ENCODE results near the gene UBR1.
A peak's percentile ranks its signal among the peaks of the same experiment; 100 is the strongest.

Gene UBR1

DNA sequence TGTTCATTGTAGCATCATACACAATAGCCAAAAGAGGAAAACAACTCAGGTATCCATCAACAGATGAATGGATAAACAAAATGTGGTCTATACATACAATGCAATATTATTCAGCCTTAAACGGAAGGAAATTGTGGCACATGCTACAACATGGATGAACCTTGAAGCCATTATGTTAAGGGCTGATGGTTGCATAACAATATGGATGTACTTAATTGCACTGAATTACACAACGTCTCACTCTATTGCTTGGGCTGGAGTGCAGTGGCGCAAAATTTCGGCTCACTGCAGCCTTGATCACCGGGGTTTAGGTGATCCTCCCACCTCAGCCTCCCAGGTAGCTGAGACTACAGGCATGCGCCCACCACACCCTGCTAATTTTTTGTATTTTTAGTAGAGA, 20.5 kb upstream of the UBR1 start:
- Mint-ChIP-seq H3K36me3 (no peaks in the 10 kb centered on the region), H3K27ac (no peak overlapping the region), H3K4me1 (peaks cover 19% of the 10 kb centered on the region), H3K9me3 (no peaks in the 10 kb centered on the region), H3K4me3 (no peak overlapping the region)
- ATAC-seq = no peak
- DNase-seq (ENCODE audit: low spot score in 2 of 2) = no peak

DNA sequence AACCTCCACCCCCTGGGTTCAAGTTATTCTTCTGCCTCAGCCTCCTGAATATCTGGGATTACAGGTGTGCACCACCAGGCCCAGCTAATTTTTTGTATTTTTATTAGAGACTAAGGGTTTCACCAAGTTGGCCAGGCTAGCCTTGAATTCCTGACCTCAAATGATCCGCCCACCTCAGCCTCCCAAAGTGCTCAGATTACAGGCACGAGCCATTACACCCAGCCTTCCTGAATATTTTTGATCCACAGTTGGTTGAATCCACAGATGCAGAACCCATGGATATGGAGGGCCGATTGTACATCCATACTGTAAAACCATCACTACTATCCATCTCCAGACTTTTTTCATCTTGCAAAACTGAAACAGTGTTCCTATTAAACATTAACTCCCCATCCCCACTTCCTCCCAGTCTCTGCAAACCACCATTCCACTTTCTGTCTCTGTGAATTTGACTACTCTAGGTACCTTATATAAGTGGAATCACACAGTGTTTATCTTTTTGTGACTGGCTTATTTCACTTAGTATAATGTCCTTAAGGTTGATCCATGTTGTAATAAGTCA, 19.3 kb upstream of the UBR1 start:
- H3K36me3 Mint-ChIP-seq = no peaks in the 10 kb centered on the region
- H3K27ac Mint-ChIP-seq = no peak overlapping the region
- ATAC-seq = no peak
- no peak for DNase-seq (ENCODE audit: low spot score in 2 of 2)
- no peaks in the 10 kb centered on the region for H3K9me3 Mint-ChIP-seq
- no peak overlapping the region for H3K4me3 Mint-ChIP-seq
- H3K4me1 Mint-ChIP-seq = peaks cover 19% of the 10 kb centered on the region

DNA sequence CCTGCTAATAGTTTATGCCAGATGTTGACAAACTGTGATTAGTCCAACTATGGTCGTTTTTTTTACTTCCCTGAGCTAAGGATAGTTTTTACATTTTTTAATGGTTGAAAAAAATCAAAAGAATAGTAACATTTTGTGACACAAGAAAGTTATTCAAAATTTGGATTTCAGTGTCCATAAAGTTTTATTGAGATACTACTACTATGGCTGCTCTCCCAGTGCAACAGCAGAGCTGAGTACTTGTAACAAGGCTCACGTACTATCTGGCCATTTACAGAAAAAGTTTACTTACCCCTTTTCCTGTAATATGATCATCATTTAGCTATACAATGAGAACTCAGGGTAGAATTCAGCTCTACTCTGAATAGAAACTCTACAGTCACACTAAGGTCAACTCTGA, 16.0 kb upstream of the UBR1 start:
- DNase-seq (ENCODE audit: low spot score in 2 of 2) = no peak
- Mint-ChIP-seq H3K36me3 (no peaks in the 10 kb centered on the region), H3K4me1 (peaks cover 25% of the 10 kb centered on the region), H3K27ac (peak overlapping the region; percentile 96), H3K4me3 (peak overlapping the region; percentile 90), H3K9me3 (no peaks in the 10 kb centered on the region)
- ATAC-seq = no peak

DNA sequence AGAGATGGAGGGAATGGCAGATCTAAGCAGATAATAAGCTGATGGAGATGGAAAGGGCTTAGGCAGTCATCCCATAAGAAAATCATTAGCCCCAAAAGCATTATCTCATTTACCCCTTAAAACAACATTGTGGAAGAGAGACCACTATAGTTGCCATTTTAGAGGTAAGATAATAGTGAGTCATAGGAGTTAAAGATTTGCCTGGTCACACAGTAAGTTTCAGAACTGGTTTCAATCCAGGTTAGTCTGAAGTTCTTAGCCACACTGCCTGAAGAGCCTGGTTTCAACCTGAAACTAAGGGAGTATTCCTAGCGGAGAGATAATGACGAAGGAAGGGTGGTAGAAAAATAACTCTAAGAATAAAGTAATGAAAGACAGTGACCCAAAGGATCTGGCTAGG, 13.0 kb upstream of the UBR1 start:
- peaks cover 24% of the 10 kb centered on the region for H3K4me1 Mint-ChIP-seq
- no peaks in the 10 kb centered on the region for H3K9me3 Mint-ChIP-seq
- DNase-seq (ENCODE audit: low spot score in 2 of 2) = no peak
- H3K4me3 Mint-ChIP-seq = no peak overlapping the region
- ATAC-seq = no peak
- H3K36me3 Mint-ChIP-seq = no peaks in the 10 kb centered on the region
- no peak overlapping the region for H3K27ac Mint-ChIP-seq

DNA sequence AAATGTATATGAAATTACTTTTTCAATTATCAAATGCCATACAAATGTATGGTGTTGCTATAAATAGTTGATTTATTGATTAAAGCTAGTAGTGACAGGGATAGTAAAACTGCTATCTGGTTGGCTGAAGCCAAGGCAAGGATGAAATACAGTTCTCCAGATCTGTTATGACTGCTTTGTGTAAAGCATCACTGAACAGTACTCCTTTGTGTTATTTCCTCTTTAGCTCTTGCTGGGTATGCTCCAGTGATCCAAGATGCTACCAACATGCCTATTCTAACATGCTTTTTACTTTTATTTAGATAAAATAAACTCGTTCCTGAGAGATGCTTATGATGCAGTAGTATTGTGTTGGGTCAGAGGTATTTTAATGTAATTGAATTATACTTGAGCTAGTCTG, 12.4 kb upstream of the UBR1 start:
- Mint-ChIP-seq H3K9me3 (no peaks in the 10 kb centered on the region), H3K4me3 (no peak overlapping the region), H3K36me3 (no peaks in the 10 kb centered on the region), H3K4me1 (peaks cover 18% of the 10 kb centered on the region), H3K27ac (no peak overlapping the region)
- ATAC-seq = no peak
- DNase-seq (ENCODE audit: low spot score in 2 of 2) = no peak

DNA sequence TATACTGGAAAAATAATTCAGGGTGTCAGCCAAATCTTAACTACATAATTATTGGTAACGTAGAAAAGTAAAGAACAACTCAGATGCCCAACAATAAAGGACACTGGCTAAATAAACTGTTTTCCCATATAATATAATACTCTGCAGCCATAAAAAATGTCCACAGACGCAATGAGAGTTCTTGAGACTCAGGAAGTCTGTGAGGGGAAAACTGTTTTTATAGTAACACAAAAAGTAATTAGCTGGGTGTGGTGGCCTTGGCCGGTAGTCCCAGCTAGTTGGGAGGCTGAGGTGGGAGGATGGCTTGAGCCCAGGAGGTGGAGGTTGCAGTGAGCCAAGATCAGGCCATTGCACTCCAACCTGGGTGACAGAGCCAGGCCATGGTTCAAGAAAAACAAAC, 5.5 kb upstream of the UBR1 start:
- no peak for ATAC-seq
- Mint-ChIP-seq H3K36me3 (peaks cover under 1% of the 10 kb centered on the region), H3K4me3 (no peak overlapping the region)

DNA sequence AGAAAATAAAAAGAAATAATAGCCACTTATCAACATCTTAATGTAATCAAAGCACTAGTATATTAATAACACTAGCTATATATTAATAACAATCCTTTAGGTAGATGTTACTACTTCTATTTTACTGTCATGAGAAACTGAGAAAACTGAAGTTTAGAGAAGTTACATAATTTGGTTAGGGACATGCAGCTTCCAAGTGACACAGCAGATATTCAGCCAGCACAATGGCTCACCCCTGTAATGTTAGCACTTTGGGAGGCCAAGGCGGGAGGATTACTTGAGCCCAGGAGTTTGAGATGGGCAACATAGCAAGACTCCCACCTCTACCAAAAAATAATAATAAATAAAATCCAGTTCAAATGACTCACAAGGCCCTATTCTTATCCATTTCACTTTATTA, 1.9 kb upstream of the UBR1 start:
- DNase-seq (ENCODE audit: low spot score in 2 of 2) (no peak), ATAC-seq (no peak)
- no peaks in the 10 kb centered on the region for H3K9me3 Mint-ChIP-seq
- no peak overlapping the region for H3K27ac Mint-ChIP-seq
- H3K36me3 Mint-ChIP-seq = peaks cover 9% of the 10 kb centered on the region
- peaks cover 35% of the 10 kb centered on the region for H3K4me1 Mint-ChIP-seq
- no peak overlapping the region for H3K4me3 Mint-ChIP-seq

More for the DNA sequence above, 5.5 kb upstream of the UBR1 start:
- Mint-ChIP-seq H3K27ac (no peak overlapping the region), H3K9me3 (no peaks in the 10 kb centered on the region), H3K4me1 (peaks cover 5% of the 10 kb centered on the region)
- DNase-seq (ENCODE audit: low spot score in 2 of 2) = no peak

DNA sequence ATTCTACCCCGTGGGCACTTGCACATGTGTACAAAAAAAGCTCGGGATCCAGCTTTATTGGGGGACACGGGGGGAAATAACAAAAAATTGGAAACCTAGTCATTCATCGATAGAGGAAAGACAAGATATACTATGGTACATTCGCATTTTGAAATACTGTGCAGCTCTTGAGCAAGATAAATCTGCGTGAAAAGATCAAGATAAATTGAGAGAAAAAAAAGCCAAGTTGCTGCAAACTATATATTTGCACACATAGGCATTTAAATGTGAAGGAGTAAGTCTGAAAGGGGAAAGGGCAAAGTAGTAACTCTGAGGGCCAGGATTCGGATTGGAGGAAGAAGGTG, 620 bp upstream of the UBR1 start:
- peak overlapping the region; percentile 96 for H3K4me3 Mint-ChIP-seq
- no peak for ATAC-seq
- no peaks in the 10 kb centered on the region for H3K9me3 Mint-ChIP-seq
- peaks cover 45% of the 10 kb centered on the region for H3K4me1 Mint-ChIP-seq
- peak overlapping the region; percentile 99 for H3K27ac Mint-ChIP-seq
- peaks cover 22% of the 10 kb centered on the region for H3K36me3 Mint-ChIP-seq
- DNase-seq (ENCODE audit: low spot score in 2 of 2) = no peak

DNA sequence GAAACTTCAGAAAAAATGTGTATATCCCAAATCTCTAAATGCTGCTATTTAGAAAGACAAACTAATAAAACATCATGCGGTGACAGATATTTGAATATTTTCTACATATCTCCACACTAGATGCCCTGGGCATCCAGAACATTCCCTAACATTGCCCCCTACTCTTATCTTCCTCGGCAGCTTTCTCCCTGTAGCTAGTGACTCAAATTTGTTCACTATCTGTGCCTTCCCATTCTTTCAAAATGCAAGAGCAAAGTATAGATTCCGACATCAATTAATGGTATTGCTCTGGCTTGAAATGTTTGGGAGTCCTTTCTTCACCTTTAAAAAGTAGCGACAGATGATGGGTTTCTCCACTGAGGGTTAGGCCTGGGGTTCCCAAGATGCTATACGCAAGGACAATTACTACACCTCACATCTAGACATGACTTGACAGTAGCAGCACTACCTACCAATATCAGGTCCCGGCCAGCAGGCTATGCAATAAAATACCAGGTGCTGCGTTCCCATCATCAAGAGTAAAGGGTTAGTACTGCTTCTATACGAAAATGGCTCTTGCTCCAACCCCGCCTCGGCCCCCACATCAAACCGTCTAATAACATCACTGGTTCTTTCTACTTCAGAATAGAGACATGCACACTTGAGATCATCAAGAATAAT, 631 bp downstream of the UBR1 start:
- Mint-ChIP-seq H3K9me3 (no peaks in the 10 kb centered on the region), H3K4me3 (peak overlapping the region; percentile 96), H3K4me1 (peaks cover 57% of the 10 kb centered on the region), H3K36me3 (peaks cover 35% of the 10 kb centered on the region), H3K27ac (peak overlapping the region; percentile 99)
- ATAC-seq (peak; percentile 63), DNase-seq (ENCODE audit: low spot score in 2 of 2) (peak in 1 of 2 donors; percentile 5)

DNA sequence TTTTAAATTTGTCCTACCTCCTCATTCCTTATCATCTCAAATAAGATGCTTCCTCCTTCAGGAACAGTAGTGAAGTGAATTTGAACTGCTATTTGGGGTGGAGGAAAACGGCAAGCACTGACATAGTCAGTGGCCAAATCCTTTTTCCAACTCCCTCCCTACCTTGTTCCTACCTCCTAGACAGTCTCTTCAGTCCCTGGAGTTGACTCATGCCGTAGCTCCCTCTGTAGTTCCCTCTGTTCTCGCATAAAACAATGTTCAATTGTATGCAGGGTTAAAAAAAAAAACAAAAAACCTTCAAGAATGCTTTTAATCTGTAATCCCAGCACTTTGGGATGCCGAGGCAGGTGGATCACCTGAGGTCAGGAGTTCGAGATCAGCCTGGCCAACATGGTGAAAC, 1.4 kb downstream of the UBR1 start:
- peaks cover 42% of the 10 kb centered on the region for H3K36me3 Mint-ChIP-seq
- H3K9me3 Mint-ChIP-seq = no peaks in the 10 kb centered on the region
- DNase-seq (ENCODE audit: low spot score in 2 of 2) (no peak), ATAC-seq (no peak)
- H3K4me1 Mint-ChIP-seq = peaks cover 64% of the 10 kb centered on the region
- H3K4me3 Mint-ChIP-seq = peak overlapping the region; percentile 96
- H3K27ac Mint-ChIP-seq = peak overlapping the region; percentile 50

DNA sequence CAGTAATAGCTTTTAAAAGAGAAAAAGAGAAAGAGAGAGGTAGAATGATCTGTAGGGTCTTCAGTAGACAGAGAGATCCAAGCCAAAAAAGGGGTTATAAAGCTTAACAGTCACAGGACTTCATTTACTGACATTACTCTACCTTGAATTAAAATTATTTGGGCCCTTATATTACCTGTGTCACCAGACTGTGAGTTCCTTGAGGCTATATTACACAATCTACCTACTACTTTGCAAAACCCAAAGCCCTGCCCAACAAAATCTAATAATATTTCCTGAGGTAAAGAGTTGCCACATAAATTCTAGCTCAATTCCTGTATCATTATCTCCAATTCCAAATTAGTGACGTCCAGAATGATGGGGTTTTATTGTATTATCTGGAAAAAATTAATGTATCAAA, 1.9 kb downstream of the UBR1 start:
- Mint-ChIP-seq H3K27ac (peak overlapping the region; percentile 59), H3K36me3 (peaks cover 45% of the 10 kb centered on the region), H3K4me1 (peaks cover 66% of the 10 kb centered on the region), H3K4me3 (peak overlapping the region; percentile 96), H3K9me3 (no peaks in the 10 kb centered on the region)
- DNase-seq (ENCODE audit: low spot score in 2 of 2) (no peak), ATAC-seq (no peak)

DNA sequence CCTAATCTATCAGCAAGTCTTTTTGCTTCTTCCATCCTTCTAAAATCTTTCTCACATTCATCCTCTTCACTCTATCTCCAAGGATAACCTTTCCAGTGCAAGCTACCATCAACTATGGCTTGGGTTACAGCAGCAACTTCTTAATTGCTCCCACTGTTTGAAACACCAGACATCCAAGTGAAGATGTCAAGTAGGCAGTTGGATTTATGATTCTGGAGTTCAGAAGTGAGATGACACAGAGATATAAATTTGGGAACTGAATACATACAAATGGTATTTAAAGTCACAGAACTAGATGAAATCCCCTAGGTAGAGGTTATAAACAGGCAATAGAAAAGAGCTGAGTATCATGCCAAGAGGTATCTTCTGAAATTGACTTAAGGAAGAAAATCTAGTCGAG, 3.7 kb downstream of the UBR1 start:
- no peak for ATAC-seq
- Mint-ChIP-seq H3K4me1 (peaks cover 73% of the 10 kb centered on the region), H3K27ac (no peak overlapping the region), H3K4me3 (no peak overlapping the region), H3K36me3 (peaks cover 51% of the 10 kb centered on the region), H3K9me3 (no peaks in the 10 kb centered on the region)
- no peak for DNase-seq (ENCODE audit: low spot score in 2 of 2)

DNA sequence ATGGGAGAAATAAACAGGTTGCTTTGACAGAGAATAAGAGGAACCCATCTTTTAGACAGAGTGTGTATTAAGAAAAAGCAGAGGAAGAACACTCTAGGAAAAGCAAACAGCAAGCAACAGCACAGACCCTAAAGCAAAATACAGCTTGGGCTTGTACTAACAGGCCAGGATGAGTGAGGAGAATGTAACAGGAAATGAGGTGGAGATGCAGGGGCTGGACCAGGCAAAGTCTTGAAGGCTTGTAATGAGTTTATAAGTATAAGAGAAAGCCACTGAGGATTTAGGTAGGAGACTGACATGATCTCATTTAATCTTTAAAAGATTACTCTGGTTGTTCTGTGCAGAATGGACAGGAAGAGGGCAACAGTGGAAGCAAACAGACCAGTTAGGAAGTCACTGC, 4.9 kb downstream of the UBR1 start:
- DNase-seq (ENCODE audit: low spot score in 2 of 2) (no peak), ATAC-seq (no peak)
- Mint-ChIP-seq H3K36me3 (peaks cover 53% of the 10 kb centered on the region), H3K4me3 (no peak overlapping the region), H3K4me1 (peaks cover 71% of the 10 kb centered on the region), H3K27ac (peak overlapping the region; percentile 71), H3K9me3 (no peaks in the 10 kb centered on the region)

DNA sequence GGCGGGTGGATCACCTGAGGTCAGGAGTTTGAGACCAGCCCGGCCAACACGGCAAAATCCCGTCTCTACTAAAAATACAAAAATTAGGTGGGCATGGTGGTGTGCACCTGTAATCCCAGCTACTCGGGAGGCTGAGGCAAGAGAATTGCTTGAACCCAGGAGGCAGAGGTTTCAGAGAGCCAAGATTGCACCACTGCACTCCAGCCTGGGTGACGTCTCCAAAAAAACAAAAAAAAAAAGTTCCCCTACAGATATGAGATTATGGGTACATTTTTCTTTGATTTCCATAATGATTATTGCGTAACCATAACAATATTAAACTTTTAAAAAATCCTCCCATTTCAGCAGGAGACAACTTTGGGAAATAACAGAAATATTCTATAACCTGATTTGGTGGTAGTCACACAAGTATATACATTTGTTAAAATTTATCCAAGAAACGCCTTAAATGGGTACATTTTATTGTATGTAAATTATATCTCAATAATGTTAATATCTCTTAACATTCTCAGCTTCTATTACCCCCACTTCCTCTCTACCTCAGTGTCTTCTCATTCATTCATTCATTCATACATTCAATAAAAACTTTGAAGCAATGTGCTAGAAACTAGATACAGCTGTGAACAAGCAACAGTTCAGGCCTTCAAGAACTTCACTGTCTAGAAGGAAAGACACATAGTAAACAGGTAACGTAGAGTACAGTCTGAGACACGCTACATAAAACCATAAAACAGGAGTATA, 6.6 kb downstream of the UBR1 start:
- DNase-seq (ENCODE audit: low spot score in 2 of 2) = no peak
- no peaks in the 10 kb centered on the region for H3K9me3 Mint-ChIP-seq
- ATAC-seq = no peak
- H3K4me1 Mint-ChIP-seq = peaks cover 75% of the 10 kb centered on the region
- H3K4me3 Mint-ChIP-seq = no peak overlapping the region
- no peak overlapping the region for H3K27ac Mint-ChIP-seq
- H3K36me3 Mint-ChIP-seq = peaks cover 66% of the 10 kb centered on the region

DNA sequence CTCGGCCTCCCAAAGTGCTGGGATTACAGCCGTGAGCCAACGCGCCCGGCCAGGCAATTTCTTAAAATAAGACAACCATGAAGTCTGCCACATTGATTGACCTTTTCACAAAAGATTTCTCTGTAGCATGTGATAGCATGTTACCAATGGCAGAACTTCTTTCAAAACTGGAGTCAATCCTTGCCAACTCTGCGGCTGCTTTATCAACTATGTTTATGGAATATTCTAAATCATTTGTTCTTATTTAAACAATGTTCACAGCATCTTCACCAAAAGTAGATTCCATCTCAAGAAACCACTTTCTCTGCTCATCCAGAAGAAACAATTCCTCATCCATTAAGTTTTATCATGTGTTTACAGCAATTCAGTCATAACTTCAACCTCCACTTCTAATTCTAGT, 9.4 kb downstream of the UBR1 start:
- no peak for ATAC-seq
- Mint-ChIP-seq H3K36me3 (peaks cover 78% of the 10 kb centered on the region), H3K9me3 (no peaks in the 10 kb centered on the region), H3K4me1 (peaks cover 59% of the 10 kb centered on the region), H3K27ac (no peak overlapping the region), H3K4me3 (no peak overlapping the region)
- no peak for DNase-seq (ENCODE audit: low spot score in 2 of 2)

DNA sequence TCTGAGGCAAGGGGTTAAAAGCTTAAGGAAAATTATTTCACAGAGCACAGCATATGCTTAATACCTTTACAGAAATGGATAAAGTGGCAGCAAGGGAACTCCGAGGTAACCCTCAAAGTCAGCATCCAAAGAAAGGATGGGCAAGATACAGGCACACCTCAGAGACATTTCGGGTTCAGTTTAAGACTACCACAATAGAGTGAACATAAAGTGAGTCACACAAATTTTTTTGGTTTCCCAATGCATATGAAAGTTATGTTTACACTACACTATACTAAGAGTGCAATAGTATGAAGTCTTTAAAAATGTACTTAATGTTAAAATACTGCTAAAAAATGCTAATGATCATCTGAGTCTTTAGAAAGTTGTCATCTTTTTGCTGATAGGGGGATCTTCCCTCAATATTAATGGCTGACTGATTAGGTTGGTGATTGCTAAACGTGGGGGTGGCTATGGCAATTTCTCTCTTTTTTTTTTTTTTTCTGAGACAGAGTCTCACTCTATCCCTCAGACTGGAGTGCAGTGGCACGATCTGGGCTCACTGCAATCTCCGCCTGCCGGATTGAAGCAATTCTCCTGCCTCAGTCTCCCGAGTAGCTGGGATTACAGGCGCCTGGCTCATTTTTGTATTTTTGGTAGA, 10.0 kb downstream of the UBR1 start:
- Mint-ChIP-seq H3K4me3 (no peak overlapping the region), H3K36me3 (peaks cover 77% of the 10 kb centered on the region), H3K9me3 (no peaks in the 10 kb centered on the region), H3K27ac (no peak overlapping the region), H3K4me1 (peaks cover 53% of the 10 kb centered on the region)
- ATAC-seq (peak; percentile 44), DNase-seq (ENCODE audit: low spot score in 2 of 2) (no peak)
